ACC112 (cell line): Measurements from ENCODE around the gene PTPRB.

Experiments used
- H2AFZ ChIP-seq: fragments of 200-600 bp; sonication (generic); one replicate; pipeline ENCODE4 v1.6.0; 2017; ENCODE audit warnings: antibody characterized with exemption, low read length; ENCODE audit not compliant: unreplicated experiment
- H3K27ac ChIP-seq: fragments of 200-600 bp; sonication (generic); 2 replicates; pipeline ENCODE4 v1.5.1; 2014; ENCODE audit warnings: low read depth, mild to moderate bottlenecking, antibody characterized with exemption, low read length, moderate library complexity
- H3K27me3 ChIP-seq: fragments of 200-600 bp; sonication (generic); 2 replicates; pipeline ENCODE4 v1.6.1; 2014; ENCODE audit warnings: mild to moderate bottlenecking, antibody characterized with exemption, low read length, moderate library complexity, mixed read lengths; ENCODE audit not compliant: insufficient read depth
- H3K36me3 ChIP-seq: fragments of 200-600 bp; sonication (generic); 2 replicates; pipeline ENCODE4 v1.6.1; 2016; ENCODE audit warnings: mild to moderate bottlenecking, antibody characterized with exemption, low read length, moderate library complexity, mixed read lengths; ENCODE audit not compliant: insufficient read depth
- H3K4me1 ChIP-seq: fragments of 200-600 bp; sonication (generic); one replicate; pipeline ENCODE4 v1.6.1; 2016; ENCODE audit warnings: low read length, mixed read lengths; ENCODE audit not compliant: insufficient read depth, unreplicated experiment, control insufficient read depth
- H3K4me3 ChIP-seq: fragments of 200-600 bp; sonication (generic); 2 replicates; pipeline ENCODE4 v1.5.1; 2014; ENCODE audit warnings: mild to moderate bottlenecking, low read depth, low read length
- H3K79me2 ChIP-seq: fragments of 200-600 bp; sonication (generic); one replicate; pipeline ENCODE4 v1.6.0; 2016; ENCODE audit warnings: low read length; ENCODE audit not compliant: control insufficient read depth, unreplicated experiment, insufficient read depth

The PTPRB gene

GRCh38 chr12:70467476-70467875 lies 169.8 kb downstream of the PTPRB start:
- H3K79me2 ChIP-seq, result no peaks in the 10 kb centered on the region

GRCh38 chr12:70466753-70467152 lies 170.5 kb downstream of the PTPRB start:
- no peak overlapping the region for H3K4me3 ChIP-seq
- no peaks in the 10 kb centered on the region for H3K4me1 ChIP-seq
- no peaks in the 10 kb centered on the region for H3K79me2 ChIP-seq
- H3K36me3 ChIP-seq, result no peaks in the 10 kb centered on the region
- H3K27me3 ChIP-seq, result peaks cover 8% of the 10 kb centered on the region; the same call in 1 of the 2 replicates
- no peak overlapping the region for H2AFZ ChIP-seq
- H3K27ac ChIP-seq, result no peak overlapping the region

More at GRCh38 chr12:70467476-70467875, 169.8 kb downstream of the PTPRB start:
- Histone ChIP-seq H2AFZ (no peak overlapping the region), H3K4me3 (no peak overlapping the region), H3K36me3 (no peaks in the 10 kb centered on the region), H3K27me3 (peaks cover 8% of the 10 kb centered on the region; the same call in 1 of the 2 replicates), H3K4me1 (no peaks in the 10 kb centered on the region), H3K27ac (no peak overlapping the region)
